DOHH2 (cell line): ENCODE results near the gene MYCN.

Source experiments
- EZH2phosphoT487 ChIP-seq: fragments of 200-600 bp; sonication (generic); IDR thresholded peaks from 2 replicates; pipeline ENCODE4 v1.6.1; 2017; ENCODE audit warnings: borderline replicate concordance, mild to moderate bottlenecking, antibody characterized with exemption, low read length, moderate library complexity, mixed read lengths
- TF ChIP-seq, protein P1 (sequence below): fragments of 200-600 bp; sonication (generic); IDR thresholded peaks from one replicate; pipeline ENCODE4 v1.5.1; 2014; ENCODE audit warnings: antibody characterized with exemption, mild to moderate bottlenecking, low read depth, low read length; ENCODE audit not compliant: poor library complexity, severe bottlenecking

DNA sequence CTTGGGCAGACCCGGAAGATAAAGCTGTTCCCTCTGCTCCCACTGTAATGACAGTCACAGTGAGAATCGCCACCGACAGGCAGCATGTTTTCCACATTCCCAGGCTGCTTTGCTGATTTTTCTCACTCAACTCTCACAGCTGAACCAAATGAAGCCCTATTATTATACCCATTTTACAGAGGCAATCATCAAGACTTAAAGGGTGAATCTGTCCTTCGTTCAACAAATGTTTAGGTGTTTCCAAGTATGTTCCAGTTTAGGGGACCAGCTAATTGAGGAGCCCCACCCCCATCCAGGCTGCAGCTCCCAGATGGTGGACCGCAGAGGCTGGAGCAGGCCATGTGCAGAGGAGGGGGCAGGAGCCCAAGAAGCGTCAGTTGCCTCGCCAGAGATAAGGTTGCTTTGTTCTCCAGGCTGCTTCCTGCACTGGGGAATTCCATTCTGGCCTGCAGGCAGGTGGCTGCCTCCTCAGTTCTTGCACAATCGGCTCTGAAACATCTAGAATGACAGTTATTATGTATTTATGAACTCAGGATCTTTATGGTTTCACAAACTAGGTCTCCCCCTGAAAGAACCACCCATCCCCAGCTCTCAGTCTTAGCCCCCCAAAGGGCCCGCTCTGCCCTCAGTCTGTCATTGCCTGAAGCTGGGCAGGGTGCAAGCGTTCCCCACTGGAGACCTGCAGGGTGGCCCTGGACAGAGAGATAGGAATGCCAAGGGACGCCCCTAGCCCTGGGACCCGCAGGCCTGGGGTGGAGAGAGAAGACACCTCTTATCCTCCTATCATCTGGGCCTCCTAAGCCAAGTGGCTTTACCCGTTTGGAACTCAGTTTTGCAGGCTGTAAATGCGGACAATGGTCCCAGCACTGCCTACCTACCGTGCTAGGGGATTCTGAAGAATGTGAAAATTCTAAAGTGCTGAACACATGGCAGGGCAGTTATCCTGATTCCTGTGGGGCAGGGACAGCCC, 49.1 kb upstream of the MYCN start:
- TF ChIP-seq, protein P1, sequence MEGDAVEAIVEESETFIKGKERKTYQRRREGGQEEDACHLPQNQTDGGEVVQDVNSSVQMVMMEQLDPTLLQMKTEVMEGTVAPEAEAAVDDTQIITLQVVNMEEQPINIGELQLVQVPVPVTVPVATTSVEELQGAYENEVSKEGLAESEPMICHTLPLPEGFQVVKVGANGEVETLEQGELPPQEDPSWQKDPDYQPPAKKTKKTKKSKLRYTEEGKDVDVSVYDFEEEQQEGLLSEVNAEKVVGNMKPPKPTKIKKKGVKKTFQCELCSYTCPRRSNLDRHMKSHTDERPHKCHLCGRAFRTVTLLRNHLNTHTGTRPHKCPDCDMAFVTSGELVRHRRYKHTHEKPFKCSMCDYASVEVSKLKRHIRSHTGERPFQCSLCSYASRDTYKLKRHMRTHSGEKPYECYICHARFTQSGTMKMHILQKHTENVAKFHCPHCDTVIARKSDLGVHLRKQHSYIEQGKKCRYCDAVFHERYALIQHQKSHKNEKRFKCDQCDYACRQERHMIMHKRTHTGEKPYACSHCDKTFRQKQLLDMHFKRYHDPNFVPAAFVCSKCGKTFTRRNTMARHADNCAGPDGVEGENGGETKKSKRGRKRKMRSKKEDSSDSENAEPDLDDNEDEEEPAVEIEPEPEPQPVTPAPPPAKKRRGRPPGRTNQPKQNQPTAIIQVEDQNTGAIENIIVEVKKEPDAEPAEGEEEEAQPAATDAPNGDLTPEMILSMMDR = no peak
- TF ChIP-seq EZH2phosphoT487 = no peak
